ENCODE results near the gene CACNA1B. TPM values are rescaled to one million over a fixed set of nuclear protein-coding genes. Genes with fewer than 3 reads are reported as not detected.
A peak's percentile ranks its signal among the peaks of the same experiment; 100 is the strongest.

The CACNA1B gene
- total RNA-seq, 1 experiment from 2014 or later = 7.8 TPM

DNA sequence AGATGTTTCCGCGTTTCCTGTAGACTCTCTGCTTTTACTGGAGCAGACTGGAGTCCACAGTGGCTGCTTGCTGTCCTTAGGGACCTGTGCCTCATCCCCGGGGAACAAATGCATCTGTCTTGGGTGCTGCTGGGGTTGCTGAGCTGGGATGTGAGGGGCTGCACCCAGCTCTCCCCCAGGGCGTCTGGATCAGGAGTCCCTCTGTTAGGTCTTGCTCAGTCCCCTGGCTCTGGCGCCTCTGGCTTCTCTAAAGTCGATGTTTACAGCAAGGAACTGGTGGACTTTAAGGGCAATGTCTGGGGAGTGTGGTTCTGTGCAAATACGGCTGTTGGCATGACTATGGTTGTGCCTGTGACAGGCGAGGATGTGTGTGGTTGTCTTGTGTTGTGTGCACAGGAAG lies 91.4 kb downstream of the CACNA1B start:
- H2BK12ac ChIP-seq (ENCODE audit: insufficient read length, low read depth, low read length) = no peak overlapping the region
- no peak for DNase-seq
- TF ChIP-seq, protein P1, sequence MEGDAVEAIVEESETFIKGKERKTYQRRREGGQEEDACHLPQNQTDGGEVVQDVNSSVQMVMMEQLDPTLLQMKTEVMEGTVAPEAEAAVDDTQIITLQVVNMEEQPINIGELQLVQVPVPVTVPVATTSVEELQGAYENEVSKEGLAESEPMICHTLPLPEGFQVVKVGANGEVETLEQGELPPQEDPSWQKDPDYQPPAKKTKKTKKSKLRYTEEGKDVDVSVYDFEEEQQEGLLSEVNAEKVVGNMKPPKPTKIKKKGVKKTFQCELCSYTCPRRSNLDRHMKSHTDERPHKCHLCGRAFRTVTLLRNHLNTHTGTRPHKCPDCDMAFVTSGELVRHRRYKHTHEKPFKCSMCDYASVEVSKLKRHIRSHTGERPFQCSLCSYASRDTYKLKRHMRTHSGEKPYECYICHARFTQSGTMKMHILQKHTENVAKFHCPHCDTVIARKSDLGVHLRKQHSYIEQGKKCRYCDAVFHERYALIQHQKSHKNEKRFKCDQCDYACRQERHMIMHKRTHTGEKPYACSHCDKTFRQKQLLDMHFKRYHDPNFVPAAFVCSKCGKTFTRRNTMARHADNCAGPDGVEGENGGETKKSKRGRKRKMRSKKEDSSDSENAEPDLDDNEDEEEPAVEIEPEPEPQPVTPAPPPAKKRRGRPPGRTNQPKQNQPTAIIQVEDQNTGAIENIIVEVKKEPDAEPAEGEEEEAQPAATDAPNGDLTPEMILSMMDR (conservative IDR thresholded peaks at IDR 0.05) = no peak

More for the DNA sequence above, 91.4 kb downstream of the CACNA1B start:
- WGBS (ENCODE audit: extremely low coverage, insufficient read length, low lambda C conversion rate) = no CpG with 5 or more reads among the region's 8 CpGs
- no peak overlapping the region for H3K27ac ChIP-seq (ENCODE audit: insufficient read length, low read depth, low read length)
- no peak overlapping the region for H2AFZ ChIP-seq (ENCODE audit: low read length)
- H3K4me2 ChIP-seq (ENCODE audit: insufficient read depth, insufficient read length, low read length) = no peak overlapping the region
- H3K4me1 ChIP-seq (ENCODE audit: insufficient read depth, low read length) = no peaks in the 10 kb centered on the region
- no peak overlapping the region for H4K91ac ChIP-seq (ENCODE audit: insufficient read length, low read depth, low read length)
- H2AK5ac ChIP-seq (ENCODE audit: insufficient read length, low read length) = no peak overlapping the region
- no peaks in the 10 kb centered on the region for H3K79me2 ChIP-seq (ENCODE audit: insufficient read depth, low read length)
- no peak overlapping the region; a peak in 2 of 7 replicates for H3K27ac Mint-ChIP-seq
- no peak overlapping the region for H2BK5ac ChIP-seq (ENCODE audit: insufficient read length, low read length)
- H3K9me3 Mint-ChIP-seq = no peaks in the 10 kb centered on the region; a peak in 1 of 5 replicates
- peaks cover 2 to 19% (median 5%) of the 10 kb centered on the region in 3 experiments; a peak in 5 of 7 replicates for H3K36me3 Mint-ChIP-seq (ENCODE audit: insufficient read depth in 1 of 3, low read depth in 3 of 3)
- H3K18ac ChIP-seq (ENCODE audit: insufficient read length, low read depth, low read length) = no peak overlapping the region
- H3K27me3 Mint-ChIP-seq (ENCODE audit: low read depth) = no peaks in the 10 kb centered on the region
- H3K23me2 ChIP-seq (ENCODE audit: insufficient read length, low read depth, low read length, poor library complexity, severe bottlenecking) = no peaks in the 10 kb centered on the region
- no peak overlapping the region for H3K9ac ChIP-seq (ENCODE audit: extremely low read depth, insufficient read length, low read length)
- H2BK20ac ChIP-seq (ENCODE audit: low read depth, low read length, poor library complexity, severe bottlenecking) = no peak overlapping the region
- H2BK15ac ChIP-seq (ENCODE audit: low read depth, low read length) = no peak overlapping the region
- H4K5ac ChIP-seq (ENCODE audit: insufficient read length, low read depth, low read length) = no peak overlapping the region
- peak overlapping the region in 1 of 2 experiments; percentile 54; a peak in 1 of 5 replicates for H3K4me3 Mint-ChIP-seq
- H4K20me1 ChIP-seq (ENCODE audit: control insufficient read depth, insufficient read depth, insufficient read length) = no peaks in the 10 kb centered on the region
- H3K9me3 ChIP-seq (ENCODE audit: control insufficient read depth, low read depth, low read length) = no peaks in the 10 kb centered on the region
- H3K4ac ChIP-seq (ENCODE audit: low read depth, low read length) = no peak overlapping the region
- no peaks in the 10 kb centered on the region for H3K4me1 Mint-ChIP-seq
- no peaks in the 10 kb centered on the region for H3K27me3 ChIP-seq (ENCODE audit: insufficient read depth, low read length)
- H3K14ac ChIP-seq (ENCODE audit: insufficient read depth, low read length) = no peak overlapping the region
- H3K56ac ChIP-seq (ENCODE audit: insufficient read length, low read depth, low read length) = no peak overlapping the region
- no peak overlapping the region for H3K23ac ChIP-seq (ENCODE audit: insufficient read length, low read depth, low read length)
- H2BK120ac ChIP-seq (ENCODE audit: low read depth, low read length, poor library complexity, severe bottlenecking) = no peak overlapping the region
- no peak overlapping the region for H3T11ph ChIP-seq (ENCODE audit: low read length)
- H4K8ac ChIP-seq (replicated peaks; ENCODE audit: insufficient read length, low read depth, low read length) = no peak overlapping the region
- H3K79me1 ChIP-seq (ENCODE audit: insufficient read depth, low read depth, low read length, poor library complexity, severe bottlenecking) = no peaks in the 10 kb centered on the region
